Activated CD8-positive, alpha-beta memory T cell treated with anti-CD3 and anti-CD28 coated beads, Interleukin-2, amount 10 ng/mL, durations not matched to agents 7 days and 5 days (primary cell): ENCODE results near the gene LMO7. TPM values are rescaled to one million over a fixed set of nuclear protein-coding genes. Genes with fewer than 3 reads are reported as not detected.
"Not testable (repeated sequence)": the region's sequence is repeated elsewhere in the genome, so short reads cannot be mapped to it uniquely, and the experiment has no call there.

Experiments
- ATAC-seq: fragments of 150-1000 bp; cut with Tn5 transposase; one replicate; pipeline ENCODE4 v1.10.0; 2021; ENCODE audit warnings: moderate library complexity
- CTCF ChIA-PET: fragments of 350-600 bp; sonication (Branson Sonifier 250); formaldehyde crosslinking; loops from one replicate; lab custom pipeline; 2021; ENCODE audit warnings: antibody characterized with exemption; lab: Charles Lee
- DNase-seq: peaks from one replicate; pipeline ENCODE4 v3.0.0-alpha.2; 2020
- H3K27ac Mint-ChIP-seq: one replicate; pipeline ENCODE4 v1.8.0; 2021; ENCODE audit warnings: mild to moderate bottlenecking, mixed read lengths
- H3K27me3 Mint-ChIP-seq: one replicate; pipeline ENCODE4 v1.8.0; 2021; ENCODE audit warnings: mixed read lengths
- H3K36me3 Mint-ChIP-seq: one replicate; pipeline ENCODE4 v1.8.0; 2021; ENCODE audit warnings: mild to moderate bottlenecking, mixed read lengths
- H3K4me1 Mint-ChIP-seq: one replicate; pipeline ENCODE4 v1.8.0; 2021; ENCODE audit warnings: mixed read lengths
- H3K4me3 Mint-ChIP-seq: one replicate; pipeline ENCODE4 v1.8.0; 2021; ENCODE audit warnings: mild to moderate bottlenecking, moderate library complexity, mixed read lengths
- H3K9me3 Mint-ChIP-seq: one replicate; pipeline ENCODE4 v1.8.0; 2022; ENCODE audit warnings: low read depth, mixed read lengths
- total RNA-seq, 2 experiments: library from RNA; stranded (reverse); gene quantifications; one replicate each; pipeline ENCODE4 v1.2.3, GENCODE V29; 2021

Gene LMO7
- total RNA-seq, 2 experiments from 2014 or later: 4.2 to 9.3 TPM

- H3K4me3 Mint-ChIP-seq: no peak overlapping the region
- no peaks in the 10 kb centered on the region for H3K36me3 Mint-ChIP-seq
- H3K27me3 Mint-ChIP-seq: no peaks in the 10 kb centered on the region
- no peak for DNase-seq
- no peak for ATAC-seq
- CTCF ChIA-PET: no interaction called here
- no peaks in the 10 kb centered on the region for H3K4me1 Mint-ChIP-seq
- no peak overlapping the region for H3K27ac Mint-ChIP-seq
- no peaks in the 10 kb centered on the region for H3K9me3 Mint-ChIP-seq
Observed at GRCh38 chr13:75657111-75657510, 21.0 kb downstream of the LMO7 start.

- Mint-ChIP-seq H3K4me1 (no peaks in the 10 kb centered on the region), H3K27me3 (no peaks in the 10 kb centered on the region), H3K27ac (no peak overlapping the region), H3K9me3 (peaks cover 3% of the 10 kb centered on the region), H3K4me3 (no peak overlapping the region), H3K36me3 (no peaks in the 10 kb centered on the region)
- no peak for ATAC-seq
- CTCF ChIA-PET: interaction anchor here (2.1 kb wide), 1 partner anchor 14 kb away, joined by 5 read pairs; no protein-coding TSS in a partner anchor
- no peak for DNase-seq
Observed at GRCh38 chr13:75660694-75661093, 24.6 kb downstream of the LMO7 start.

GRCh38 chr13:75661443-75661842, 25.3 kb downstream of the LMO7 start:
- CTCF ChIA-PET: interaction anchor here (2.1 kb wide), 1 partner anchor 13 kb away, joined by 5 read pairs; no protein-coding TSS in a partner anchor
- peaks cover 3% of the 10 kb centered on the region for H3K9me3 Mint-ChIP-seq
- no peak for ATAC-seq
- no peaks in the 10 kb centered on the region for H3K4me1 Mint-ChIP-seq
- no peaks in the 10 kb centered on the region for H3K27me3 Mint-ChIP-seq
- H3K36me3 Mint-ChIP-seq: no peaks in the 10 kb centered on the region
- DNase-seq: no peak
- no peak overlapping the region for H3K27ac Mint-ChIP-seq
- no peak overlapping the region for H3K4me3 Mint-ChIP-seq

- no peaks in the 10 kb centered on the region for H3K27me3 Mint-ChIP-seq
- H3K4me1 Mint-ChIP-seq: no peaks in the 10 kb centered on the region
- ATAC-seq: no peak
- no peaks in the 10 kb centered on the region for H3K36me3 Mint-ChIP-seq
- H3K4me3 Mint-ChIP-seq: no peak overlapping the region
- no peak for DNase-seq
- no peak overlapping the region for H3K27ac Mint-ChIP-seq
- peaks cover 3% of the 10 kb centered on the region for H3K9me3 Mint-ChIP-seq
- CTCF ChIA-PET: no interaction called here
Observed at GRCh38 chr13:75666646-75667351, 30.7 kb downstream of the LMO7 start.

GRCh38 chr13:75669706-75670105, 33.6 kb downstream of the LMO7 start:
- CTCF ChIA-PET: interaction anchor here (4.8 kb wide), 1 partner anchor 26 kb away, joined by 21 read pairs; no protein-coding TSS in a partner anchor
- no peak for DNase-seq
- Mint-ChIP-seq H3K36me3 (no peaks in the 10 kb centered on the region), H3K9me3 (no peaks in the 10 kb centered on the region), H3K27ac (no peak overlapping the region), H3K27me3 (no peaks in the 10 kb centered on the region), H3K4me1 (no peaks in the 10 kb centered on the region), H3K4me3 (no peak overlapping the region)
- ATAC-seq: no peak

- no peaks in the 10 kb centered on the region for H3K9me3 Mint-ChIP-seq
- no peaks in the 10 kb centered on the region for H3K4me1 Mint-ChIP-seq
- ATAC-seq (no peak), DNase-seq (no peak)
- no peaks in the 10 kb centered on the region for H3K36me3 Mint-ChIP-seq
- CTCF ChIA-PET: interaction anchor here (4.8 kb wide), 1 partner anchor 25 kb away, joined by 21 read pairs; no protein-coding TSS in a partner anchor
- no peak overlapping the region for H3K4me3 Mint-ChIP-seq
- no peaks in the 10 kb centered on the region for H3K27me3 Mint-ChIP-seq
- H3K27ac Mint-ChIP-seq: no peak overlapping the region
Observed at GRCh38 chr13:75670496-75670895, 34.4 kb downstream of the LMO7 start.

- H3K4me3 Mint-ChIP-seq: no peak overlapping the region
- no peak for ATAC-seq
Observed at GRCh38 chr13:75675421-75675820, 39.3 kb downstream of the LMO7 start.

GRCh38 chr13:75679459-75679858, 43.3 kb downstream of the LMO7 start:
- no peak overlapping the region for H3K27ac Mint-ChIP-seq
- H3K9me3 Mint-ChIP-seq: no peaks in the 10 kb centered on the region
- H3K27me3 Mint-ChIP-seq: no peaks in the 10 kb centered on the region
- DNase-seq (no peak), ATAC-seq (no peak)
- CTCF ChIA-PET: no interaction called here
- H3K4me1 Mint-ChIP-seq: no peaks in the 10 kb centered on the region
- H3K36me3 Mint-ChIP-seq: peaks cover 1% of the 10 kb centered on the region
- H3K4me3 Mint-ChIP-seq: no peak overlapping the region

More at GRCh38 chr13:75675421-75675820, 39.3 kb downstream of the LMO7 start:
- no peaks in the 10 kb centered on the region for H3K4me1 Mint-ChIP-seq
- no peaks in the 10 kb centered on the region for H3K36me3 Mint-ChIP-seq
- CTCF ChIA-PET: interaction anchor here (1.2 to 1.7 kb wide), 3 partner anchors 14 to 195 kb away, joined by 3 to 8 read pairs (median 5); no protein-coding TSS in a partner anchor
- H3K27ac Mint-ChIP-seq: no peak overlapping the region
- H3K9me3 Mint-ChIP-seq: no peaks in the 10 kb centered on the region
- H3K27me3 Mint-ChIP-seq: no peaks in the 10 kb centered on the region
- DNase-seq: no peak

- H3K27ac Mint-ChIP-seq, ATAC-seq, H3K9me3 Mint-ChIP-seq, CTCF ChIA-PET, H3K36me3 Mint-ChIP-seq, H3K27me3 Mint-ChIP-seq, DNase-seq, H3K4me3 Mint-ChIP-seq, H3K4me1 Mint-ChIP-seq: not testable (repeated sequence)
Observed at GRCh38 chr13:75680251-75680650, 44.1 kb downstream of the LMO7 start.

- peaks cover 2% of the 10 kb centered on the region for H3K4me1 Mint-ChIP-seq
- no peak overlapping the region for H3K27ac Mint-ChIP-seq
- H3K36me3 Mint-ChIP-seq: peaks cover 1% of the 10 kb centered on the region
- CTCF ChIA-PET: interaction anchor here (1.2 kb wide), 1 partner anchor 13 kb away, joined by 4 read pairs; no protein-coding TSS in a partner anchor
- no peak for DNase-seq
- no peak overlapping the region for H3K4me3 Mint-ChIP-seq
- ATAC-seq: no peak
- no peaks in the 10 kb centered on the region for H3K9me3 Mint-ChIP-seq
- no peaks in the 10 kb centered on the region for H3K27me3 Mint-ChIP-seq
Observed at GRCh38 chr13:75682326-75682725, 46.2 kb downstream of the LMO7 start.

- no peaks in the 10 kb centered on the region for H3K27me3 Mint-ChIP-seq
- peaks cover 1% of the 10 kb centered on the region for H3K36me3 Mint-ChIP-seq
- CTCF ChIA-PET: interaction anchor here (1.9 kb wide), 1 partner anchor 11 kb away, joined by 8 read pairs; no protein-coding TSS in a partner anchor
- H3K27ac Mint-ChIP-seq: no peak overlapping the region
- peaks cover 2% of the 10 kb centered on the region for H3K4me1 Mint-ChIP-seq
- no peak overlapping the region for H3K4me3 Mint-ChIP-seq
- no peak for DNase-seq
- no peak for ATAC-seq
- no peaks in the 10 kb centered on the region for H3K9me3 Mint-ChIP-seq
Observed at GRCh38 chr13:75685239-75685697, 49.1 kb downstream of the LMO7 start.

GRCh38 chr13:75687150-75687763, 51.1 kb downstream of the LMO7 start:
- peaks cover 2% of the 10 kb centered on the region for H3K4me1 Mint-ChIP-seq

GRCh38 chr13:75689686-75690085, 53.6 kb downstream of the LMO7 start:
- Mint-ChIP-seq H3K9me3 (no peaks in the 10 kb centered on the region), H3K4me3 (no peak overlapping the region), H3K27me3 (no peaks in the 10 kb centered on the region), H3K36me3 (no peaks in the 10 kb centered on the region), H3K4me1 (peaks cover 2% of the 10 kb centered on the region), H3K27ac (no peak overlapping the region)
- DNase-seq (no peak), ATAC-seq (no peak)
- CTCF ChIA-PET: interaction anchor here (1.4 kb wide), 1 partner anchor 180 kb away, joined by 3 read pairs; no protein-coding TSS in a partner anchor

More at GRCh38 chr13:75687150-75687763, 51.1 kb downstream of the LMO7 start:
- Mint-ChIP-seq H3K9me3 (no peaks in the 10 kb centered on the region), H3K36me3 (no peaks in the 10 kb centered on the region), H3K4me3 (no peak overlapping the region), H3K27me3 (no peaks in the 10 kb centered on the region), H3K27ac (no peak overlapping the region)
- ATAC-seq (no peak), DNase-seq (no peak)
- CTCF ChIA-PET: interaction anchor here (0.7 kb wide), 1 partner anchor 8 kb away, joined by 3 read pairs; no protein-coding TSS in a partner anchor
